CD14-positive monocyte (primary cell): ENCODE measurements around the gene GPHN. TPM values are rescaled to one million over a fixed set of nuclear protein-coding genes. Genes with fewer than 3 reads are reported as not detected.

Source experiments
- DNase-seq, 3 donors: peaks; one replicate each; pipeline ENCODE4 v3.0.0-alpha.2; 2011 to 2022
- H2AFZ ChIP-seq: 2 replicates; pipeline ENCODE4 v1.6.0; 2012; ENCODE audit warnings: mild to moderate bottlenecking, low read depth, low read length, inconsistent platforms; ENCODE audit not compliant: insufficient read depth, poor library complexity, severe bottlenecking
- H3K27ac ChIP-seq, 2 donors: 1 replicate in 1 of 2; 2 replicates in 1 of 2; pipeline ENCODE4 v1.5.1; 2012 to 2013; ENCODE audit warnings: low read length in 2 of 2, control low read depth in 1 of 2, inconsistent platforms in 1 of 2, low read depth in 1 of 2, mild to moderate bottlenecking in 1 of 2
- H3K27me3 ChIP-seq, 2 donors: one replicate each; pipeline versions ENCODE4 v1.6.0 to v1.6.1; 2011 to 2013; ENCODE audit warnings: low read length in 2 of 2; ENCODE audit not compliant: control insufficient read depth in 2 of 2, insufficient read depth in 2 of 2
- H3K36me3 ChIP-seq, 2 donors: replicated peaks in 1 of 2; 1 replicate in 1 of 2; 2 replicates in 1 of 2; pipeline versions ENCODE4 v1.5.1 to v1.6.1; 2012 to 2013; ENCODE audit warnings: low read length in 2 of 2, control low read depth in 1 of 2, inconsistent platforms in 1 of 2, mild to moderate bottlenecking in 1 of 2; ENCODE audit not compliant: insufficient read depth in 2 of 2, control insufficient read depth in 1 of 2
- H3K4me1 ChIP-seq, 2 donors: 1 replicate in 1 of 2; 2 replicates in 1 of 2; pipeline versions ENCODE4 v1.5.1 to v1.6.1; 2012 to 2013; ENCODE audit warnings: low read length in 2 of 2, control low read depth in 1 of 2, inconsistent platforms in 1 of 2, mild to moderate bottlenecking in 1 of 2, moderate library complexity in 1 of 2; ENCODE audit not compliant: insufficient read depth in 2 of 2, control insufficient read depth in 1 of 2
- H3K4me2 ChIP-seq: replicated peaks from 2 replicates; pipeline ENCODE3; 2012; ENCODE audit warnings: low read length, moderate library complexity, mild to moderate bottlenecking; ENCODE audit not compliant: poor library complexity, severe bottlenecking; ENCODE audit errors: extremely low read depth
- H3K4me3 ChIP-seq, 3 experiments: fragments of 200-600 bp in 1 of 3; sonication (generic) in 1 of 3; replicated peaks in 1 of 3; 1 replicate in 2 of 3; 2 replicates in 1 of 3; pipeline ENCODE4 v1.5.1; 2011 to 2013; ENCODE audit warnings: low read length in 3 of 3, mild to moderate bottlenecking in 3 of 3, control low read depth in 2 of 3, low read depth in 2 of 3, inconsistent platforms in 1 of 3, moderate library complexity in 1 of 3
- H3K79me2 ChIP-seq: 2 replicates; pipeline ENCODE4 v1.6.0; 2012; ENCODE audit warnings: mild to moderate bottlenecking, control low read depth, inconsistent platforms, low read length, moderate library complexity; ENCODE audit not compliant: insufficient read depth
- H3K9ac ChIP-seq: 2 replicates; pipeline ENCODE4 v1.6.0; 2017; ENCODE audit warnings: low read length, mild to moderate bottlenecking; ENCODE audit not compliant: insufficient read depth, poor library complexity, severe bottlenecking
- H3K9me3 ChIP-seq, 2 donors: replicated peaks in 1 of 2; 1 replicate in 1 of 2; 2 replicates in 1 of 2; pipeline versions ENCODE4 v1.5.1 to v1.6.1; 2012 to 2013; ENCODE audit warnings: low read length in 2 of 2, control low read depth in 1 of 2; ENCODE audit not compliant: control insufficient read depth in 1 of 2, insufficient read depth in 1 of 2
- H4K20me1 ChIP-seq: 2 replicates; pipeline ENCODE4 v1.6.0; 2012; ENCODE audit warnings: mild to moderate bottlenecking, low read length, control low read depth, moderate library complexity; ENCODE audit not compliant: insufficient read depth
- H3K27ac Mint-ChIP-seq, 7 donors: one replicate each; pipeline ENCODE4 v1.8.0; 2020; ENCODE audit warnings: mild to moderate bottlenecking in 7 of 7, mixed read lengths in 7 of 7, moderate library complexity in 6 of 7, inconsistent platforms in 2 of 7
- H3K27me3 Mint-ChIP-seq, 3 donors: one replicate each; pipeline ENCODE4 v1.8.0; 2021 to 2022; ENCODE audit warnings: low read depth in 3 of 3, mild to moderate bottlenecking in 3 of 3, mixed read lengths in 3 of 3, moderate library complexity in 3 of 3, inconsistent platforms in 1 of 3
- H3K36me3 Mint-ChIP-seq, 2 donors: one replicate each; pipeline ENCODE4 v1.8.0; 2020; ENCODE audit warnings: mixed read lengths in 2 of 2, inconsistent platforms in 1 of 2, mild to moderate bottlenecking in 1 of 2
- H3K4me1 Mint-ChIP-seq: one replicate; pipeline ENCODE4 v1.8.0; 2020; ENCODE audit warnings: mild to moderate bottlenecking, mixed read lengths
- H3K4me3 Mint-ChIP-seq, 2 donors: one replicate each; pipeline ENCODE4 v1.8.0; 2020; ENCODE audit warnings: mild to moderate bottlenecking in 2 of 2, mixed read lengths in 2 of 2, moderate library complexity in 1 of 2
- H3K9me3 Mint-ChIP-seq, 7 donors: one replicate each; pipeline ENCODE4 v1.8.0; 2020 to 2022; ENCODE audit warnings: mixed read lengths in 7 of 7, mild to moderate bottlenecking in 6 of 7, moderate library complexity in 6 of 7, inconsistent platforms in 2 of 7
- CTCF ChIP-seq: fragments of 200-600 bp; IDR thresholded peaks from one replicate; pipeline ENCODE4 v1.8.0; 2022; ENCODE audit warnings: antibody characterized with exemption, mild to moderate bottlenecking
- WGBS: methylation state at CpG from one replicate; pipeline ENCODE4 v1.1.5; 2013; ENCODE audit warnings: missing lambda C conversion rate; ENCODE audit not compliant: insufficient coverage; 5-methylcytosine and 5-hydroxymethylcytosine counted together
- intact Hi-C, 2 donors: fragments of 100-400 bp; cut with micrococcal nuclease; formaldehyde crosslinking; loops; one replicate each; pipeline versions ENCODE4 v1.15.0 to v1.15.1; 2023
- polyA plus RNA-seq, 3 donors: library from polyadenylated mRNA; depleted of rRNA in 1 of 3; unstranded in 2 of 3; stranded (reverse) in 1 of 3; fragments of 300-500 nt in 2 of 3; fragments of >200 nt in 1 of 3; fragmentation: Illumina TruSeq in 2 of 3; gene quantifications; 1 replicate in 2 of 3; 2 replicates in 1 of 3; pipeline ENCODE4 v1.2.3, GENCODE V29; 2012 to 2021

The GPHN gene
- polyA plus RNA-seq, 3 donors = 1.9 to 3.1 (median 3.0) TPM

GRCh38 chr14:66853311-66853710 is 345.4 kb downstream of the GPHN start:
- TF ChIP-seq CTCF = no peak

GRCh38 chr14:66857867-66858266 is 349.9 kb downstream of the GPHN start:
- peaks cover 0 to 3% of the 10 kb centered on the region in 2 donors for H3K36me3 Mint-ChIP-seq
- H3K4me2 ChIP-seq = no peak overlapping the region
- H3K9me3 Mint-ChIP-seq = peaks cover 12 to 30% (median 20%) of the 10 kb centered on the region in 7 donors
- no peaks in the 10 kb centered on the region for H4K20me1 ChIP-seq
- no peak for DNase-seq
- no peaks in the 10 kb centered on the region for H3K4me1 Mint-ChIP-seq
- H3K27me3 ChIP-seq = no peaks in the 10 kb centered on the region
- no peaks in the 10 kb centered on the region for H3K4me1 ChIP-seq
- peaks cover 18% of the 10 kb centered on the region in 2 donors for H3K9me3 ChIP-seq
- H3K36me3 ChIP-seq = no peaks in the 10 kb centered on the region
- WGBS = 100% methylated on average over 4 of the region's 4 CpGs
- no peak overlapping the region for H3K27ac ChIP-seq
- no peak overlapping the region for H2AFZ ChIP-seq
- H3K4me3 ChIP-seq = no peak overlapping the region
- no peaks in the 10 kb centered on the region for H3K27me3 Mint-ChIP-seq
- TF ChIP-seq CTCF = no peak
- intact Hi-C loops = no loop called here
- no peak overlapping the region for H3K27ac Mint-ChIP-seq
- no peaks in the 10 kb centered on the region for H3K79me2 ChIP-seq
- no peak overlapping the region for H3K4me3 Mint-ChIP-seq
- H3K9ac ChIP-seq = no peak overlapping the region

More at GRCh38 chr14:66853311-66853710, 345.4 kb downstream of the GPHN start:
- no peak overlapping the region for H3K9ac ChIP-seq
- no peak overlapping the region for H2AFZ ChIP-seq
- H3K9me3 Mint-ChIP-seq = peaks cover 1 to 10% (median 6%) of the 10 kb centered on the region in 7 donors
- H3K9me3 ChIP-seq = peaks cover 7 to 8% of the 10 kb centered on the region in 2 donors
- no peak overlapping the region for H3K4me3 Mint-ChIP-seq
- H3K27ac Mint-ChIP-seq = no peak overlapping the region
- 100% methylated on average over 1 of the region's 3 CpGs for WGBS
- H3K4me3 ChIP-seq = no peak overlapping the region
- H4K20me1 ChIP-seq = no peaks in the 10 kb centered on the region
- no peak overlapping the region for H3K27ac ChIP-seq
- intact Hi-C loops = no loop called here
- H3K4me1 Mint-ChIP-seq = no peaks in the 10 kb centered on the region
- peaks cover 0 to 3% of the 10 kb centered on the region in 2 donors for H3K36me3 Mint-ChIP-seq
- H3K27me3 Mint-ChIP-seq = peaks cover 0 to 2% (median 0%) of the 10 kb centered on the region in 3 donors
- no peaks in the 10 kb centered on the region for H3K4me1 ChIP-seq
- no peak overlapping the region for H3K4me2 ChIP-seq
- no peaks in the 10 kb centered on the region for H3K36me3 ChIP-seq
- no peak for DNase-seq
- H3K79me2 ChIP-seq = no peaks in the 10 kb centered on the region
- H3K27me3 ChIP-seq = no peaks in the 10 kb centered on the region
